SU-DHL-6 (cell line): ENCODE measurements around the gene HAUS1.
"Not testable (repeated sequence)": the region's sequence is repeated elsewhere in the genome, so short reads cannot be mapped to it uniquely, and the experiment has no call there.

Experiments used
- H2AFZ ChIP-seq: fragments of 200-600 bp; sonication (generic); 2 replicates; pipeline ENCODE4 v1.6.1; 2014; ENCODE audit warnings: low read depth, mild to moderate bottlenecking, moderate library complexity, mixed read lengths, antibody characterized with exemption, low read length; ENCODE audit not compliant: severe bottlenecking
- H3F3A ChIP-seq: fragments of 200-600 bp; shearing (Covaris generic); 2 replicates; pipeline ENCODE4 v1.6.0; 2016; ENCODE audit warnings: antibody characterized with exemption, mild to moderate bottlenecking; ENCODE audit not compliant: insufficient read depth
- H3K27ac ChIP-seq: fragments of 200-600 bp; sonication (generic); 2 replicates; pipeline ENCODE4 v1.5.1; 2016; ENCODE audit warnings: low read depth, mild to moderate bottlenecking, low read length, moderate library complexity, mixed read lengths
- H3K27me3 ChIP-seq: fragments of 200-600 bp; sonication (generic), shearing (Covaris generic); 2 replicates; pipeline ENCODE4 v1.6.0; 2014; ENCODE audit warnings: mild to moderate bottlenecking, low read length
- H3K36me3 ChIP-seq: fragments of 200-600 bp; sonication (generic); 2 replicates; pipeline ENCODE4 v1.6.1; 2014; ENCODE audit warnings: mild to moderate bottlenecking, low read length, mixed read lengths
- H3K4me2 ChIP-seq: fragments of 300-600, 200-600 bp; shearing (Covaris generic), sonication (generic); 2 replicates; pipeline ENCODE4 v1.6.0; 2014; ENCODE audit warnings: low read length, low read depth, mild to moderate bottlenecking; ENCODE audit not compliant: poor library complexity, severe bottlenecking
- H3K4me3 ChIP-seq: fragments of 200-600 bp; sonication (generic); 2 replicates; pipeline ENCODE4 v1.5.1; 2014; ENCODE audit warnings: antibody characterized with exemption, low read length, mild to moderate bottlenecking, mixed read lengths; ENCODE audit not compliant: insufficient read depth, poor library complexity, severe bottlenecking
- H3K79me2 ChIP-seq: fragments of 200-600 bp; sonication (generic); 2 replicates; pipeline ENCODE4 v1.6.1; 2014; ENCODE audit warnings: mild to moderate bottlenecking, low read length, moderate library complexity; ENCODE audit not compliant: insufficient read depth
- H3K9ac ChIP-seq: fragments of 200-600 bp; sonication (generic); 2 replicates; pipeline ENCODE4 v1.7.0; 2014; ENCODE audit warnings: mild to moderate bottlenecking, low read length
- H3K9me2 ChIP-seq: fragments of 200-600 bp; sonication (generic); replicated peaks from 2 replicates; pipeline ENCODE4 v1.6.1; 2014; ENCODE audit warnings: low read length; ENCODE audit not compliant: insufficient read depth
- H3K9me3 ChIP-seq: fragments of 200-600 bp; sonication (generic); 2 replicates; pipeline ENCODE4 v1.6.1; 2014; ENCODE audit warnings: low read length, mixed read lengths; ENCODE audit not compliant: insufficient read depth
- H4K20me1 ChIP-seq: fragments of 200-600 bp; sonication (generic); 2 replicates; pipeline ENCODE4 v1.6.1; 2014; ENCODE audit warnings: low read depth, mild to moderate bottlenecking, antibody characterized with exemption, low read length, moderate library complexity, mixed read lengths
- CTCF ChIP-seq: fragments of 200-600 bp; sonication (generic); IDR thresholded peaks from one replicate; pipeline ENCODE4 v1.5.1; 2017; ENCODE audit warnings: antibody characterized with exemption, mild to moderate bottlenecking, low read length, moderate library complexity; ENCODE audit not compliant: insufficient read depth, poor library complexity, severe bottlenecking
- EZH2phosphoT487 ChIP-seq: fragments of 200-600 bp; sonication (generic), shearing (Covaris generic); conservative IDR thresholded peaks from 2 replicates; pipeline ENCODE4 v1.6.1; 2018; ENCODE audit warnings: mild to moderate bottlenecking, antibody characterized with exemption, low read length, moderate library complexity, mixed read lengths

Gene HAUS1

GRCh38 chr18:46156843-46157242, 52.7 kb downstream of the HAUS1 start:
- TF ChIP-seq CTCF, result no peak
- Histone ChIP-seq H3K4me3 (no peak overlapping the region), H3K9me2 (no peaks in the 10 kb centered on the region), H4K20me1 (no peaks in the 10 kb centered on the region), H3K27me3 (no peaks in the 10 kb centered on the region), H3K79me2 (no peaks in the 10 kb centered on the region), H3K4me2 (no peak overlapping the region), H3K9me3 (no peaks in the 10 kb centered on the region), H3K9ac (no peak overlapping the region), H3K27ac (no peak overlapping the region), H3K36me3 (no peaks in the 10 kb centered on the region), H3F3A (no peaks in the 10 kb centered on the region), H2AFZ (no peak overlapping the region)

- H3K4me3 ChIP-seq, result no peak overlapping the region
- no peak overlapping the region for H3K27ac ChIP-seq
- H3K4me2 ChIP-seq, result no peak overlapping the region
Observed at GRCh38 chr18:46158499-46158898, 54.3 kb downstream of the HAUS1 start.

GRCh38 chr18:46160050-46160798, 56.0 kb downstream of the HAUS1 start:
- Histone ChIP-seq H3K9ac (no peak overlapping the region), H4K20me1 (no peaks in the 10 kb centered on the region), H3K27ac (no peak overlapping the region), H3K79me2 (no peaks in the 10 kb centered on the region), H3K9me3 (no peaks in the 10 kb centered on the region), H3K36me3 (no peaks in the 10 kb centered on the region), H2AFZ (no peak overlapping the region), H3K27me3 (no peaks in the 10 kb centered on the region), H3K4me2 (no peak overlapping the region), H3F3A (no peaks in the 10 kb centered on the region), H3K9me2 (no peaks in the 10 kb centered on the region), H3K4me3 (no peak overlapping the region)
- TF ChIP-seq EZH2phosphoT487, result no peak
- no peak for TF ChIP-seq CTCF

More at GRCh38 chr18:46158499-46158898, 54.3 kb downstream of the HAUS1 start:
- Histone ChIP-seq H3K9me2 (no peaks in the 10 kb centered on the region), H3F3A (no peaks in the 10 kb centered on the region), H3K9ac (no peak overlapping the region), H4K20me1 (no peaks in the 10 kb centered on the region), H3K27me3 (no peaks in the 10 kb centered on the region), H3K9me3 (no peaks in the 10 kb centered on the region), H2AFZ (no peak overlapping the region), H3K36me3 (no peaks in the 10 kb centered on the region), H3K79me2 (no peaks in the 10 kb centered on the region)
- no peak for TF ChIP-seq EZH2phosphoT487
- TF ChIP-seq CTCF, result no peak

GRCh38 chr18:46160840-46161239, 56.7 kb downstream of the HAUS1 start:
- H2AFZ ChIP-seq, H3K4me2 ChIP-seq, H3F3A ChIP-seq, H3K36me3 ChIP-seq, H3K27ac ChIP-seq, H4K20me1 ChIP-seq, H3K9me3 ChIP-seq, H3K4me3 ChIP-seq, H3K27me3 ChIP-seq, H3K9ac ChIP-seq, H3K9me2 ChIP-seq, H3K79me2 ChIP-seq: not testable (repeated sequence)
